KMS-11 (cell line): ENCODE measurements around the gene ACO2.

ENCODE experiments used
- H2AFZ ChIP-seq: fragments of 200-600 bp; sonication (generic); 2 replicates; pipeline ENCODE4 v1.6.1; 2016; ENCODE audit warnings: antibody characterized with exemption, mixed run types, low read depth
- H3K27ac ChIP-seq: fragments of 200-600 bp; sonication (generic); 2 replicates; pipeline ENCODE4 v1.6.1; 2016; ENCODE audit warnings: mild to moderate bottlenecking, mixed run types
- H3K27me3 ChIP-seq: fragments of 200-600 bp; sonication (generic); 2 replicates; pipeline ENCODE4 v1.6.1; 2017; ENCODE audit warnings: mild to moderate bottlenecking, low read depth, mixed run types, moderate library complexity; ENCODE audit not compliant: insufficient read depth
- H3K36me3 ChIP-seq: fragments of 200-600 bp; sonication (generic); 2 replicates; pipeline ENCODE4 v1.6.1; 2017; ENCODE audit warnings: mild to moderate bottlenecking, mixed run types; ENCODE audit not compliant: insufficient read depth
- H3K4me1 ChIP-seq: fragments of 200-600 bp; sonication (generic); 2 replicates; pipeline ENCODE4 v1.6.1; 2016; ENCODE audit warnings: mild to moderate bottlenecking, low read depth, mixed run types; ENCODE audit not compliant: poor library complexity, severe bottlenecking
- H3K4me2 ChIP-seq: fragments of 200-600 bp; sonication (generic); 2 replicates; pipeline ENCODE4 v1.7.0; 2016; ENCODE audit warnings: mild to moderate bottlenecking, mixed run types
- H3K4me3 ChIP-seq: fragments of 200-600 bp; sonication (generic); IDR thresholded peaks from 2 replicates; pipeline ENCODE4 v1.6.1; 2017; ENCODE audit warnings: low read depth, low read length, mixed read lengths; ENCODE audit not compliant: insufficient read depth
- H3K79me2 ChIP-seq: fragments of 200-600 bp; sonication (generic); 2 replicates; pipeline ENCODE4 v1.6.1; 2016; ENCODE audit warnings: low read depth, mixed run types; ENCODE audit not compliant: insufficient read depth
- H3K9ac ChIP-seq: fragments of 200-600 bp; sonication (generic); 2 replicates; pipeline ENCODE4 v1.6.1; 2016; ENCODE audit warnings: mild to moderate bottlenecking, mixed run types
- H4K20me1 ChIP-seq: fragments of 200-600 bp; sonication (generic); 2 replicates; pipeline ENCODE4 v1.6.1; 2016; ENCODE audit warnings: mild to moderate bottlenecking, mixed run types; ENCODE audit not compliant: insufficient read depth
- TF ChIP-seq, protein P1 (sequence below): fragments of 200-600 bp; sonication (generic); conservative IDR thresholded peaks from 2 replicates; pipeline ENCODE4 v1.6.1; 2017; ENCODE audit warnings: low read depth, mild to moderate bottlenecking, antibody characterized with exemption, low read length, moderate library complexity, mixed read lengths

ACO2 gene

DNA sequence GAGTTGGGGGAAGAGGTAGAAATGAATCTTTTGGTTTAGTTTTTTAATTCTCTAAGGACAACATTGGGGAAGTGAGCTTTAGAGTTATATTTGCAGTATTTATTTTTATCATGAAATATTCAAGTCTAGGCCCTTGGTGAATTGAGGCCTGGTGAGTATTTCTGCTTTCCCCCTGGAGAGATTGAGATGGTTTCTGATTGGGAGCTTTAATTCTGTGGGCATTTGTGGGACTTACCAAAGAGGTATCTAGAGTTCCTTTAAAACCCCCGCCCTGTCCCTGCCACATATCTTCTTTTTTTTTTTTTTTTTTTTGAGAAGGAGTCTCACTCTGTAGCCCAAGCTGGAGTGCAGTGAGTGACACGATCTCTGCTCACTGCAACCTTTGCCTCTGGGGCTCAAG, 9.6 kb downstream of the ACO2 start:
- Histone ChIP-seq H3K27me3 (no peaks in the 10 kb centered on the region), H3K4me2 (no peak overlapping the region), H3K27ac (no peak overlapping the region)

DNA sequence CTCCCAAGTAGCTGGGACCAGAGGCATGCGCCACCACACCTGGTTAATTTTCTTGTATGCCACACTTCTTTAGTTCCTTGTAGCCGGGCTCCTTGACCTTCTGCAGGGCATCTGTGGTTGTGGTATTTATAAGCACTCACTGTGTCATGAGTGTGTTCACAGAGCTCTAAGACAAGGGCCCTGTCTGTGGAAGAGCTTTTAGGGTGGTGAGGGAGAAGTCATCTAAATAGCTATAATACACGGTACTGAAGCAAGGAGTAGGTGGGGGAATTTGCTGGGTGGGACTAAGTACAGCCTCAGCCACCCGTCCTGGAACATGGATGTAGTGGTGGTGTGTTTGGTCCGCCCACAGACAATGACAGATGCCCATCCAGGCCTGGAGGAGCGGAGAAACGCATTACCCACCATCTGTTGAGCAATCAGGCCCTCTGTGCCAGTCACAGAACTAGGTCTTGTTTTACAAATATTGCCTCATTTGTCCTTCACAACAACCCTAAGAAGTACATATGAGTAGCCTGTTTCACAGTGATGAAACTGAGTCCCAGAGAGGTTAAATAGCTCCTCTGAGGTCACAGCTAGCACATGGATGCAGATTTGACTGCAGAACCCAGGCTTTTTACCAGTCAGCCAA, 10.1 kb downstream of the ACO2 start:
- no peak overlapping the region for H3K9ac ChIP-seq
- no peak overlapping the region for H2AFZ ChIP-seq
- no peaks in the 10 kb centered on the region for H3K27me3 ChIP-seq
- no peak overlapping the region for H3K4me2 ChIP-seq
- TF ChIP-seq, protein P1, sequence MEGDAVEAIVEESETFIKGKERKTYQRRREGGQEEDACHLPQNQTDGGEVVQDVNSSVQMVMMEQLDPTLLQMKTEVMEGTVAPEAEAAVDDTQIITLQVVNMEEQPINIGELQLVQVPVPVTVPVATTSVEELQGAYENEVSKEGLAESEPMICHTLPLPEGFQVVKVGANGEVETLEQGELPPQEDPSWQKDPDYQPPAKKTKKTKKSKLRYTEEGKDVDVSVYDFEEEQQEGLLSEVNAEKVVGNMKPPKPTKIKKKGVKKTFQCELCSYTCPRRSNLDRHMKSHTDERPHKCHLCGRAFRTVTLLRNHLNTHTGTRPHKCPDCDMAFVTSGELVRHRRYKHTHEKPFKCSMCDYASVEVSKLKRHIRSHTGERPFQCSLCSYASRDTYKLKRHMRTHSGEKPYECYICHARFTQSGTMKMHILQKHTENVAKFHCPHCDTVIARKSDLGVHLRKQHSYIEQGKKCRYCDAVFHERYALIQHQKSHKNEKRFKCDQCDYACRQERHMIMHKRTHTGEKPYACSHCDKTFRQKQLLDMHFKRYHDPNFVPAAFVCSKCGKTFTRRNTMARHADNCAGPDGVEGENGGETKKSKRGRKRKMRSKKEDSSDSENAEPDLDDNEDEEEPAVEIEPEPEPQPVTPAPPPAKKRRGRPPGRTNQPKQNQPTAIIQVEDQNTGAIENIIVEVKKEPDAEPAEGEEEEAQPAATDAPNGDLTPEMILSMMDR, result no peak
- no peak overlapping the region for H3K27ac ChIP-seq
- peaks cover 11% of the 10 kb centered on the region; the same call in 1 of the 2 replicates for H4K20me1 ChIP-seq
- H3K4me3 ChIP-seq, result no peak overlapping the region
- peaks cover 97% of the 10 kb centered on the region for H3K79me2 ChIP-seq
- H3K4me1 ChIP-seq, result peaks cover 22% of the 10 kb centered on the region
- H3K36me3 ChIP-seq, result no peaks in the 10 kb centered on the region

More for the DNA sequence above, 9.6 kb downstream of the ACO2 start:
- Histone ChIP-seq H3K4me3 (no peak overlapping the region), H2AFZ (no peak overlapping the region), H3K4me1 (peaks cover 20% of the 10 kb centered on the region), H3K79me2 (peaks cover 97% of the 10 kb centered on the region), H3K9ac (no peak overlapping the region), H3K36me3 (no peaks in the 10 kb centered on the region), H4K20me1 (0 out of 2 replicates have a peak, but pooled peaks cover 9% of the 10 kb centered on the region)
- TF ChIP-seq, protein P1, result no peak

DNA sequence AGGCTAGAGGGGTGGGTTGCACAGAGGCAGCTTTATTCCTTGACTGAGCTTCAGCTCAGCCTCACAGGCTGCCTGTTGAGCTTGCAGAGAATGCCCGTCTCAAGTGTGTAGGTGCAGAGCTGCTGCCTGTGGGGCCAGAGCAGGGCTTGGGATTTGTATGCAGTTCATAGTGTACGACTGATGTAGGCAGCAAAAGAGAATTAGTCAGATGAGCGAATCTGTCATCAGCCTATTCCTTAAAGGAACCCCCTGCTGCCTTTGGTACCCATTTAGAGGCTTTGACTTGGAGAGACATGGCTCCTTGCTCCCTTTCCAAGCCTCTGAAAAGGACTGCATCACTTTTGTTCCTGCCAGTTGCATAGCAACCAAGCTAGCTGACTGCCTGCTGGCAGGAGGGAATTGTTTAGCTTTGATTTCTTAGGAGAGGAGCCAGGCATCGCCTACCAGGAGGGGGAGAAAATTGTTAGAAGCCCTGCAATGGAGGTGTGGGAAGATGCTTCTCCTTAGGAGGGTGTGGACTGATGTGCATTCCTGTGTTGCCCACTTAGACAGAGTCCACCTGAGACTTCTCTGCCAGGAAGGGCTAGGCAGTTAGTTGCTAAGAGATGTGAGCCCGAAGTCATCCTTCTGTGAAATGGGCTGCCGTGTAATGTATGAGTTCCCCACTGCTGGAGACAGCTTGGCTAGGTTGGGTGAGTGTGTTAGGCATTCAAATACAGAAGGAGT, 10.9 kb downstream of the ACO2 start:
- Histone ChIP-seq H3K27me3 (no peaks in the 10 kb centered on the region), H3K4me2 (no peak overlapping the region), H3K27ac (no peak overlapping the region), H2AFZ (no peak overlapping the region), H3K36me3 (no peaks in the 10 kb centered on the region), H3K79me2 (peaks cover 98% of the 10 kb centered on the region), H3K9ac (no peak overlapping the region), H3K4me3 (no peak overlapping the region), H4K20me1 (peaks cover 13% of the 10 kb centered on the region; the same call in 1 of the 2 replicates), H3K4me1 (peaks cover 30% of the 10 kb centered on the region)
- TF ChIP-seq, protein P1, result no peak

DNA sequence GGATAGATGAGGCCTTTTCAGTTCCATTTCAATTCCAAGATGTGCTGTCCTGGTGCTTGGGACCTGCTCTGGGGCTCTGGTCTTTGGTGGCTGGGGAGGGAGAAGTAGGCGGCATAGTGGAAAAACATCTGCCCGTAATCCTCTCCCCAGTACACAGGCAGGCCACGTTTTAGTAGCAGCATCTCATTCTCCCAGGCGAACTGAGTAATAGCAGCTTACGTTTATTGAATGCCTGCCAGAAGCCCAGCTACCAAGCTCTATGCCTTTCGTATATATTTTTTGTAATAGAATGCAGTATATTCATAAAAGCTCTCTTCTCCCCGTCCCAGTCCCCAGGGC, 11.4 kb downstream of the ACO2 start:
- peaks cover 16% of the 10 kb centered on the region; the same call in 1 of the 2 replicates for H4K20me1 ChIP-seq
- H2AFZ ChIP-seq, result no peak overlapping the region
- H3K4me3 ChIP-seq, result no peak overlapping the region
- TF ChIP-seq, protein P1, result no peak
- no peak overlapping the region for H3K27ac ChIP-seq
- H3K4me2 ChIP-seq, result no peak overlapping the region
- H3K79me2 ChIP-seq, result peaks cover 98% of the 10 kb centered on the region
- H3K27me3 ChIP-seq, result no peaks in the 10 kb centered on the region
- H3K4me1 ChIP-seq, result peaks cover 27% of the 10 kb centered on the region
- H3K9ac ChIP-seq, result no peak overlapping the region
- H3K36me3 ChIP-seq, result no peaks in the 10 kb centered on the region
